ENCODE results near the gene LRIT2.

Gene LRIT2

GRCh38 chr10:84233940-84234339 is 8.6 kb upstream of the LRIT2 start:
- H3K4me3 ChIP-seq (ENCODE audit: low read depth, low read length), result no peak overlapping the region
- no peak for DNase-seq (ENCODE audit: low read depth)
- TF ChIP-seq CTCF (IDR thresholded peaks at IDR 0.05; ENCODE audit: insufficient read depth, low read depth, low read length, missing control alignments), result no peak

GRCh38 chr10:84232376-84232775 is 7.0 kb upstream of the LRIT2 start:
- no peak for TF ChIP-seq CTCF (IDR thresholded peaks at IDR 0.05; ENCODE audit: insufficient read depth, low read depth, low read length, missing control alignments)
- DNase-seq (ENCODE audit: low read depth), result no peak
- no peak overlapping the region for H3K4me3 ChIP-seq (ENCODE audit: low read depth, low read length)

- TF ChIP-seq CTCF (IDR thresholded peaks at IDR 0.05; ENCODE audit: insufficient read depth, low read depth, low read length, missing control alignments), result no peak
- no peak overlapping the region for H3K4me3 ChIP-seq (ENCODE audit: low read depth, low read length)
- DNase-seq (ENCODE audit: low read depth), result no peak
These were observed 5.0 kb upstream of the LRIT2 start for GRCh38 chr10:84230359-84230758.

GRCh38 chr10:84227810-84228209 is 2.5 kb upstream of the LRIT2 start:
- H3K4me3 ChIP-seq (ENCODE audit: low read depth, low read length), result no peak overlapping the region
- TF ChIP-seq CTCF (IDR thresholded peaks at IDR 0.05; ENCODE audit: insufficient read depth, low read depth, low read length, missing control alignments), result no peak
- DNase-seq (ENCODE audit: low read depth), result no peak

GRCh38 chr10:84226616-84227015 is 1.3 kb upstream of the LRIT2 start:
- no peak for TF ChIP-seq CTCF (IDR thresholded peaks at IDR 0.05; ENCODE audit: insufficient read depth, low read depth, low read length, missing control alignments)
- H3K4me3 ChIP-seq (ENCODE audit: low read depth, low read length), result no peak overlapping the region
- DNase-seq (ENCODE audit: low read depth), result no peak

- no peak for TF ChIP-seq CTCF (IDR thresholded peaks at IDR 0.05; ENCODE audit: insufficient read depth, low read depth, low read length, missing control alignments)
- H3K4me3 ChIP-seq (ENCODE audit: low read depth, low read length), result no peak overlapping the region
- no peak for DNase-seq (ENCODE audit: low read depth)
These were observed 824 bp downstream of the LRIT2 start for GRCh38 chr10:84224411-84225028.

GRCh38 chr10:84221916-84222315 is 3.4 kb downstream of the LRIT2 start:
- TF ChIP-seq CTCF (IDR thresholded peaks at IDR 0.05; ENCODE audit: insufficient read depth, low read depth, low read length, missing control alignments), result no peak
- DNase-seq (ENCODE audit: low read depth), result no peak
- H3K4me3 ChIP-seq (ENCODE audit: low read depth, low read length), result no peak overlapping the region

Measured in GM12865 (cell line).